ENCODE measurements around the gene TENT4A. TPM values are rescaled to one million over a fixed set of nuclear protein-coding genes. Genes with fewer than 3 reads are reported as not detected.

The TENT4A gene
- total RNA-seq, 1 donor from 2014 or later, result 41.2 TPM

DNA sequence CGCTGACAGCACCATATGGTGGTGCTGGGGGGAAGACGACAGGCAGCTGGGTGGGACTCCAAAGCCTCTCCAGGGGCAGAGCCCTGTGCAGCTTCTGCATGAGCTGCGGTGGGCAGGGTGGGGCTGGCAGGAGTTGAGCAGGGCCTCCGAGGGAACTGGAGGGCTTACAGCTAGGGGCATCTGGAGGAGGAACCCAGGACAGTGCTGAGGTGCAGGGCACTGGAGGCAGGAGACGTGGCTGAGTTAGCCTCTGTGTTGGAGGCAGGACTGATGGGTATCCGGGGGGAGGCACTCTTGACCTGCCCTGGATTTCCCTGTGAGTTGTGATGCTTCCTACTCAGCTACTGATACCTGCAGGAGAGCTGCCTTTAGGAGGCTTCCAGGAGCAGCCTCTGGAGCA, 45.0 kb downstream of the TENT4A start:
- Mint-ChIP-seq H3K27ac (ENCODE audit: unreplicated experiment) (no peak overlapping the region), H3K4me3 (no peak overlapping the region), H3K27me3 (ENCODE audit: low read depth) (no peaks in the 10 kb centered on the region), H3K4me1 (no peaks in the 10 kb centered on the region), H3K9me3 (no peaks in the 10 kb centered on the region), H3K36me3 (ENCODE audit: low read depth) (peaks cover 17% of the 10 kb centered on the region)
- TF ChIP-seq, protein P1, sequence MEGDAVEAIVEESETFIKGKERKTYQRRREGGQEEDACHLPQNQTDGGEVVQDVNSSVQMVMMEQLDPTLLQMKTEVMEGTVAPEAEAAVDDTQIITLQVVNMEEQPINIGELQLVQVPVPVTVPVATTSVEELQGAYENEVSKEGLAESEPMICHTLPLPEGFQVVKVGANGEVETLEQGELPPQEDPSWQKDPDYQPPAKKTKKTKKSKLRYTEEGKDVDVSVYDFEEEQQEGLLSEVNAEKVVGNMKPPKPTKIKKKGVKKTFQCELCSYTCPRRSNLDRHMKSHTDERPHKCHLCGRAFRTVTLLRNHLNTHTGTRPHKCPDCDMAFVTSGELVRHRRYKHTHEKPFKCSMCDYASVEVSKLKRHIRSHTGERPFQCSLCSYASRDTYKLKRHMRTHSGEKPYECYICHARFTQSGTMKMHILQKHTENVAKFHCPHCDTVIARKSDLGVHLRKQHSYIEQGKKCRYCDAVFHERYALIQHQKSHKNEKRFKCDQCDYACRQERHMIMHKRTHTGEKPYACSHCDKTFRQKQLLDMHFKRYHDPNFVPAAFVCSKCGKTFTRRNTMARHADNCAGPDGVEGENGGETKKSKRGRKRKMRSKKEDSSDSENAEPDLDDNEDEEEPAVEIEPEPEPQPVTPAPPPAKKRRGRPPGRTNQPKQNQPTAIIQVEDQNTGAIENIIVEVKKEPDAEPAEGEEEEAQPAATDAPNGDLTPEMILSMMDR (conservative IDR thresholded peaks at IDR 0.05), result no peak
- DNase-seq (ENCODE audit: low read depth, low spot score), result no peak

DNA sequence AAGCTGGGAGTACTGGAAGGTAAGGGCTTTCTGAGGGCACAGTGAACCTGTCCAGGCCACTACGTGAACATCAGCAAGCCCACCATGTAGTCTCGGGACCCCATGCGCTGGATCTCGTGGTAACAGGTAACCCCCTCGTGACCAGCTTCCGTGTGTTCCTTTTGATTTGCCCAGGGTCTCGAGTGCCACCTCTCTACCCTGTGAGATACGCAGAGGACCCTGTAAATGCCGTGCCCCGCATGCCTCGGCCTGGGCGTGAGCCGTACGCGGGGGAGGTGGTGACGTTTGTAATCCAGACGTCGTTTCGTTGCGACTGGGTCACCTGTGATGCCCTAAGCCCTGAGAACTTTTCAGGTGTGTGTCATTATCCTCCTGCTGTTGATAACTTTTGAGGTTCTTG, 45.5 kb downstream of the TENT4A start:
- TF ChIP-seq, protein P1 (conservative IDR thresholded peaks at IDR 0.05), result no peak
- H3K4me3 Mint-ChIP-seq, result no peak overlapping the region
- H3K9me3 Mint-ChIP-seq, result no peaks in the 10 kb centered on the region
- no peaks in the 10 kb centered on the region for H3K27me3 Mint-ChIP-seq (ENCODE audit: low read depth)
- H3K4me1 Mint-ChIP-seq, result peaks cover 2% of the 10 kb centered on the region
- H3K36me3 Mint-ChIP-seq (ENCODE audit: low read depth), result peaks cover 12% of the 10 kb centered on the region
- DNase-seq (ENCODE audit: low read depth, low spot score), result no peak
- no peak overlapping the region for H3K27ac Mint-ChIP-seq (ENCODE audit: unreplicated experiment)

DNA sequence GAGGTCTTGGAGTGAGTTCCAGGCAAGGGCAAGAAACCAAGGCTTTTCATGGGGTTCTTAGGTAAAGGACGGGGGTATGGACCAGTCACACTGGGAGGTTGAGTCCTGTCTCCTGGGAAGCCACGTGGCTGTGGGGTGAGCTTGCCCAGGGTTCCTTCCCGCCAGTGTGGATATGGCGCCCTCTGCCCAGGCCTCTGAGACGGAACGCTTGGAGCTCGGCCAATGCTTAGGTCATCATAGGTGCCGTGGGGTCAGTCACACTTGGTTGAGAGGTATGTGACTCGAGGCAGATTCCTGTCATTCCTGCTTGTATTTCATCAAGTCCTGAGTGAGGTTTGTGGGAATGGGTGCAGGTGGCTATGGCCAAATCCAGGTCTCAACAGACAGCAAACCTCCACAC, 46.2 kb downstream of the TENT4A start:
- TF ChIP-seq, protein P1 (conservative IDR thresholded peaks at IDR 0.05), result no peak
- no peaks in the 10 kb centered on the region for H3K9me3 Mint-ChIP-seq
- no peak overlapping the region for H3K4me3 Mint-ChIP-seq
- H3K27me3 Mint-ChIP-seq (ENCODE audit: low read depth), result no peaks in the 10 kb centered on the region
- H3K36me3 Mint-ChIP-seq (ENCODE audit: low read depth), result peaks cover 9% of the 10 kb centered on the region
- H3K4me1 Mint-ChIP-seq, result peaks cover 5% of the 10 kb centered on the region
- H3K27ac Mint-ChIP-seq (ENCODE audit: unreplicated experiment), result peak overlapping the region; percentile 50
- no peak for DNase-seq (ENCODE audit: low read depth, low spot score)

DNA sequence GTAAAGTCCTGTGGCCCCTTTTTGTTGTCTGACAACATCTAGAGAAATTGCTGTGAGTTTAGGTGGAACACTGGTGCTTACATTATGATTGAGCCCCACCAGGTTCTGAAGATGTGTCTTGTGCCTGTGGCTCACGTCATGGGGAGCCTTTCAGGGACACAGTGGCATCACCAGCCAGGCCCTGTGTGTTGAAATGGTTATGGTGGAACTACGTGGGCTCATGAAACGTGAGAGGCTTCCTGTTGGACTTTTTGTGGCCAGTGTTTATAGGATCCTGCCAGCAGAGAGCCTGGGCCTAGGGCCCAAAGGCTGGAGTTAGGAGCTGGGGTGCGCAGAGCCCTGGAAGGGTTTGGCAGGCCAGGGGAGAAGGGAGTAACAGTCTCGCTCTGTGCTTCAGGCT, 46.8 kb downstream of the TENT4A start:
- Mint-ChIP-seq H3K36me3 (ENCODE audit: low read depth) (peaks cover 7% of the 10 kb centered on the region), H3K27me3 (ENCODE audit: low read depth) (no peaks in the 10 kb centered on the region), H3K4me1 (peaks cover 5% of the 10 kb centered on the region), H3K27ac (ENCODE audit: unreplicated experiment) (peak overlapping the region; percentile 12), H3K9me3 (no peaks in the 10 kb centered on the region), H3K4me3 (no peak overlapping the region)
- no peak for DNase-seq (ENCODE audit: low read depth, low spot score)
- TF ChIP-seq, protein P1 (conservative IDR thresholded peaks at IDR 0.05), result no peak

DNA sequence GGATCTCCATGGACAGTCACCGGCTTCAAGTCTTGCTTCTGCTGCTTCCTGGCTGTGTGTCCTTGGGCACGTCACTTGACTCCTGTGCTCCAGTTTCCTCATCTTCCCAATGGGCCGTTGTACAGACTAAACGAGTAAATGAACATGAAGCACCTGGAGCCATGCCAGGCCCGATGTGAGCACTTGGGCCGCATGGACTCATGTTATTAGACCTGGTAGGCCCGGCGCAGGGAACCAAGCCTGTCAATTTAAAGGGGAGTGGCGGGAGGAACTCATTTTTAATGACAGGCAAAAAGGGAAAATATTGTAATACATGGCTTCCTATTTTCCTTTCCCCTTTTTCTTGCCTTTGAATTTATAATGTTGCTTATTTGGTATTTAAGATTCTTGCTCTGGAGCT, 47.5 kb downstream of the TENT4A start:
- H3K4me1 Mint-ChIP-seq, result peaks cover 5% of the 10 kb centered on the region
- H3K9me3 Mint-ChIP-seq, result no peaks in the 10 kb centered on the region
- H3K36me3 Mint-ChIP-seq (ENCODE audit: low read depth), result peaks cover 5% of the 10 kb centered on the region
- TF ChIP-seq, protein P1 (conservative IDR thresholded peaks at IDR 0.05), result no peak
- H3K4me3 Mint-ChIP-seq, result no peak overlapping the region
- H3K27me3 Mint-ChIP-seq (ENCODE audit: low read depth), result no peaks in the 10 kb centered on the region
- no peak overlapping the region for H3K27ac Mint-ChIP-seq (ENCODE audit: unreplicated experiment)
- no peak for DNase-seq (ENCODE audit: low read depth, low spot score)

DNA sequence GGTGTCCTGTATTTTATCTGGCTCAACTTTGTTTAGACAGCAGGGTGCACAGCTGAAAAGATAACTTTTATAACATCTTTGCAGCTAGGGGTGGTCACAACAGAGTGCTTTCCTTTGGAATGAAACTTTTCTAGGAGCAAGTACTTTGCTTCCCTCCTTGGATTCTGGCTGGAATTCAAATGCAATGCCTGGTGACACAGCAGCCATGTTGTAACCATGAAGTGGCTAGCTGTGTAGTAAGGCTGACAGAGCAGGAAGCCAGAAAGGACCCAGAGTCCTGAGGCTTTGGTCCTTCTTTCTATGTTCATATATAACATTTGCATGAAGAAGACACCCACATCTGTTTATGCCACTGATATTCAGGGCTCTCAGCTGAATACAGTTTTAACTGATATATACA, 48.1 kb downstream of the TENT4A start:
- peaks cover 5% of the 10 kb centered on the region for H3K4me1 Mint-ChIP-seq
- H3K4me3 Mint-ChIP-seq, result no peak overlapping the region
- no peak for DNase-seq (ENCODE audit: low read depth, low spot score)
- TF ChIP-seq, protein P1 (conservative IDR thresholded peaks at IDR 0.05), result no peak
- H3K9me3 Mint-ChIP-seq, result no peaks in the 10 kb centered on the region
- no peak overlapping the region for H3K27ac Mint-ChIP-seq (ENCODE audit: unreplicated experiment)
- no peaks in the 10 kb centered on the region for H3K27me3 Mint-ChIP-seq (ENCODE audit: low read depth)
- peaks cover 2% of the 10 kb centered on the region for H3K36me3 Mint-ChIP-seq (ENCODE audit: low read depth)

Data from neural crest cell (in vitro differentiated cells).